HG02678 (cell line): Measurements from ENCODE around the gene PTPRD.

ENCODE experiments used
- ATAC-seq: cut with Tn5 transposase; IDR thresholded peaks from one replicate; pipeline ENCODE4 v1.9.1; 2021; ENCODE audit warnings: mild to moderate bottlenecking, moderate library complexity; ENCODE audit not compliant: unreplicated experiment

The PTPRD gene

GRCh38 chr9:8670751-8671150 is 1942.1 kb downstream of the PTPRD start:
- ATAC-seq, result no peak

GRCh38 chr9:8668751-8669150 is 1944.1 kb downstream of the PTPRD start:
- no peak for ATAC-seq

GRCh38 chr9:8668231-8668630 is 1944.6 kb downstream of the PTPRD start:
- no peak for ATAC-seq

- no peak for ATAC-seq
Observed at GRCh38 chr9:8666060-8666459, 1946.7 kb downstream of the PTPRD start.

- no peak for ATAC-seq
Observed at GRCh38 chr9:8660383-8660782, 1952.4 kb downstream of the PTPRD start.

GRCh38 chr9:8659108-8659507 is 1953.7 kb downstream of the PTPRD start:
- ATAC-seq, result no peak

- no peak for ATAC-seq
Observed at GRCh38 chr9:8655071-8655470, 1957.7 kb downstream of the PTPRD start.

- ATAC-seq, result no peak
Observed at GRCh38 chr9:8653855-8654254, 1958.9 kb downstream of the PTPRD start.

- no peak for ATAC-seq
Observed at GRCh38 chr9:8653111-8653510, 1959.7 kb downstream of the PTPRD start.

- no peak for ATAC-seq
Observed at GRCh38 chr9:8652255-8652654, 1960.5 kb downstream of the PTPRD start.

GRCh38 chr9:8651846-8652215 is 1961.0 kb downstream of the PTPRD start:
- no peak for ATAC-seq

GRCh38 chr9:8651070-8651845 is 1961.5 kb downstream of the PTPRD start:
- no peak for ATAC-seq

GRCh38 chr9:8649807-8650206 is 1963.0 kb downstream of the PTPRD start:
- no peak for ATAC-seq

GRCh38 chr9:8649160-8649559 is 1963.6 kb downstream of the PTPRD start:
- no peak for ATAC-seq

- no peak for ATAC-seq
Observed at GRCh38 chr9:8648271-8648845, 1964.4 kb downstream of the PTPRD start.

- ATAC-seq, result no peak
Observed at GRCh38 chr9:8647824-8648223, 1965.0 kb downstream of the PTPRD start.

- no peak for ATAC-seq
Observed at GRCh38 chr9:8644571-8644970, 1968.2 kb downstream of the PTPRD start.

GRCh38 chr9:8643896-8644295 is 1968.9 kb downstream of the PTPRD start:
- ATAC-seq, result no peak

- ATAC-seq, result no peak
Observed at GRCh38 chr9:8643464-8643863, 1969.3 kb downstream of the PTPRD start.

- ATAC-seq, result no peak
Observed at GRCh38 chr9:8640761-8641160, 1972.0 kb downstream of the PTPRD start.

GRCh38 chr9:8637626-8638025 is 1975.2 kb downstream of the PTPRD start:
- no peak for ATAC-seq

- no peak for ATAC-seq
Observed at GRCh38 chr9:8633784-8634183, 1979.0 kb downstream of the PTPRD start.

GRCh38 chr9:8632493-8632892 is 1980.3 kb downstream of the PTPRD start:
- ATAC-seq, result no peak
